Glutamatergic neuron (in vitro differentiated cells): ENCODE measurements around the gene PDE1A. TPM values are rescaled to one million over a fixed set of nuclear protein-coding genes. Genes with fewer than 3 reads are reported as not detected.

ENCODE experiments used
- DNase-seq: peaks from one replicate; pipeline ENCODE4 v3.0.0; 2022
- H3K27ac Mint-ChIP-seq: one replicate; pipeline ENCODE4 v1.8.0; 2020; ENCODE audit warnings: mild to moderate bottlenecking, mixed read lengths, inconsistent platforms; ENCODE audit not compliant: unreplicated experiment
- H3K27me3 Mint-ChIP-seq: one replicate; pipeline ENCODE4 v1.8.0; 2020; ENCODE audit warnings: mild to moderate bottlenecking, moderate library complexity, mixed read lengths, inconsistent platforms; ENCODE audit not compliant: unreplicated experiment
- H3K36me3 Mint-ChIP-seq: one replicate; pipeline ENCODE4 v1.8.0; 2020; ENCODE audit warnings: mild to moderate bottlenecking, mixed read lengths, inconsistent platforms; ENCODE audit not compliant: unreplicated experiment
- H3K4me1 Mint-ChIP-seq: one replicate; pipeline ENCODE4 v1.8.0; 2020; ENCODE audit warnings: mild to moderate bottlenecking, low read depth, mixed read lengths, inconsistent platforms; ENCODE audit not compliant: unreplicated experiment
- H3K4me3 Mint-ChIP-seq: one replicate; pipeline ENCODE4 v1.8.0; 2020; ENCODE audit warnings: mild to moderate bottlenecking, mixed read lengths, inconsistent platforms; ENCODE audit not compliant: unreplicated experiment
- H3K9me3 Mint-ChIP-seq: one replicate; pipeline ENCODE4 v1.8.0; 2020; ENCODE audit warnings: mild to moderate bottlenecking, moderate library complexity, mixed read lengths, inconsistent platforms; ENCODE audit not compliant: unreplicated experiment
- CTCF ChIP-seq: fragments of 200-600 bp; sonication (generic); IDR thresholded peaks from one replicate; pipeline ENCODE4 v1.5.0; 2021; ENCODE audit not compliant: partially characterized antibody, unreplicated experiment
- total RNA-seq: library from RNA; stranded (reverse); fragmentation: NEBNext Ultra II Directional; extraction: Animal tissue kit (Norgen Biotek cat#: 25700); gene quantifications from one replicate; pipeline ENCODE4 v1.2.1, GENCODE V29; 2021; ENCODE audit not compliant: unreplicated experiment

Gene PDE1A
- total RNA-seq, 1 donor from 2014 or later, result 4.2 TPM

- TF ChIP-seq CTCF, result no peak
- Mint-ChIP-seq H3K27me3 (peaks cover 2% of the 10 kb centered on the region), H3K4me3 (no peak overlapping the region), H3K4me1 (no peaks in the 10 kb centered on the region), H3K36me3 (peaks cover 12% of the 10 kb centered on the region), H3K27ac (no peak overlapping the region), H3K9me3 (peaks cover 8% of the 10 kb centered on the region)
- no peak for DNase-seq
These were observed 42.0 kb downstream of the PDE1A start for GRCh38 chr2:182384860-182385259.

GRCh38 chr2:182381225-182381624 is 45.6 kb downstream of the PDE1A start:
- no peak for DNase-seq
- H3K27ac Mint-ChIP-seq, result no peak overlapping the region
- H3K4me3 Mint-ChIP-seq, result no peak overlapping the region
- no peaks in the 10 kb centered on the region for H3K27me3 Mint-ChIP-seq
- peaks cover 3% of the 10 kb centered on the region for H3K4me1 Mint-ChIP-seq
- H3K36me3 Mint-ChIP-seq, result peaks cover 22% of the 10 kb centered on the region
- TF ChIP-seq CTCF, result no peak
- peaks cover 11% of the 10 kb centered on the region for H3K9me3 Mint-ChIP-seq

GRCh38 chr2:182379241-182379640 is 47.6 kb downstream of the PDE1A start:
- no peak for TF ChIP-seq CTCF
- Mint-ChIP-seq H3K4me3 (no peak overlapping the region), H3K36me3 (peaks cover 14% of the 10 kb centered on the region), H3K4me1 (peaks cover 3% of the 10 kb centered on the region), H3K27ac (no peak overlapping the region), H3K9me3 (peaks cover 11% of the 10 kb centered on the region), H3K27me3 (no peaks in the 10 kb centered on the region)
- DNase-seq, result no peak

- peaks cover 8% of the 10 kb centered on the region for H3K9me3 Mint-ChIP-seq
- H3K4me3 Mint-ChIP-seq, result no peak overlapping the region
- H3K27me3 Mint-ChIP-seq, result no peaks in the 10 kb centered on the region
- no peak for TF ChIP-seq CTCF
- DNase-seq, result no peak
- H3K36me3 Mint-ChIP-seq, result peaks cover 14% of the 10 kb centered on the region
- H3K27ac Mint-ChIP-seq, result no peak overlapping the region
- peaks cover 3% of the 10 kb centered on the region for H3K4me1 Mint-ChIP-seq
These were observed 48.1 kb downstream of the PDE1A start for GRCh38 chr2:182378759-182379158.

- H3K4me1 Mint-ChIP-seq, result peaks cover 3% of the 10 kb centered on the region
- H3K4me3 Mint-ChIP-seq, result no peak overlapping the region
- TF ChIP-seq CTCF, result no peak
- no peak for DNase-seq
- peaks cover 14% of the 10 kb centered on the region for H3K36me3 Mint-ChIP-seq
- H3K27ac Mint-ChIP-seq, result no peak overlapping the region
- peaks cover 8% of the 10 kb centered on the region for H3K9me3 Mint-ChIP-seq
- H3K27me3 Mint-ChIP-seq, result no peaks in the 10 kb centered on the region
These were observed 49.4 kb downstream of the PDE1A start for GRCh38 chr2:182377467-182377866.
